Astrocyte (in vitro differentiated cells and primary cell): ENCODE data around the gene NFS1.

ENCODE experiments used
- CTCF ChIP-seq: IDR thresholded peaks from 2 replicates; pipeline ENCODE4 v1.5.1; 2011; ENCODE audit warnings: low read depth, mild to moderate bottlenecking, inconsistent platforms, low read length, moderate library complexity; ENCODE audit not compliant: insufficient read depth
- EZH2 ChIP-seq: IDR thresholded peaks from 2 replicates; pipeline ENCODE4 v1.6.1; 2012; ENCODE audit warnings: mild to moderate bottlenecking, low read length, inconsistent platforms; ENCODE audit not compliant: insufficient read depth

DNA sequence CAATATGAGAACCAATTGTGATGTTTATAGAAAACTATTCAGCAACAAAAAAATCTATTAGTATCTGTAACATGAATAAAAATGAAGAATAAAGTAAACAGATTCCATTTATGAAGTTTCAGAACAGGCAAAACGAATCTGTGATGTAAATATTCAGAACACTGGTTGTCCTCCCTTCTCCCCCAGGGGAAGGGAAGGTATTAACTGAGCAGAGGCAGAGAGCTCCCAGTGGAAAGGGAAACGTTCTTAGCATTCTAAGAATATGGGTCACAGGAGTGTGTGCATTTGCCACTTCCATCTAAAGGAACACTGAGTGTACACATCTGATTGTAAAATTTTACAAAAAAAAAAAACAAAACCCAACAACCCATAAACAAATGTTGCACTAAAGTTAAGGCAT, 60.4 kb downstream of the NFS1 start:
- TF ChIP-seq CTCF (no peak), EZH2 (no peak)
